GM21825 (cell line): ENCODE results near the gene APCDD1.
"Not testable (repeated sequence)": the region's sequence is repeated elsewhere in the genome, so short reads cannot be mapped to it uniquely, and the experiment has no call there.

Experiments
- ATAC-seq: cut with Tn5 transposase; IDR thresholded peaks from one replicate; pipeline ENCODE4 v1.9.1; 2021; ENCODE audit warnings: mild to moderate bottlenecking, moderate library complexity; ENCODE audit not compliant: unreplicated experiment

Gene APCDD1

GRCh38 chr18:10524507-10525370 is 70.3 kb downstream of the APCDD1 start:
- no peak for ATAC-seq

GRCh38 chr18:10525371-10525691 is 70.9 kb downstream of the APCDD1 start:
- ATAC-seq = no peak

GRCh38 chr18:10525697-10526560 is 71.5 kb downstream of the APCDD1 start, which contains the start of gene NAPG:
Gene NAPG (plus strand): TSS chr18:10526027. CDS start chr18:10526103, 76 bp downstream.
- ATAC-seq = peak; percentile 74

GRCh38 chr18:10526561-10526949 is 72.1 kb downstream of the APCDD1 start:
- peak; percentile 16 for ATAC-seq

GRCh38 chr18:10528439-10528838 is 74.0 kb downstream of the APCDD1 start:
- no peak for ATAC-seq

GRCh38 chr18:10530002-10530401 is 75.6 kb downstream of the APCDD1 start:
- no peak for ATAC-seq

- no peak for ATAC-seq
These were observed 76.4 kb downstream of the APCDD1 start for GRCh38 chr18:10530852-10531251.

GRCh38 chr18:10533111-10533510 is 78.7 kb downstream of the APCDD1 start:
- no peak for ATAC-seq

GRCh38 chr18:10536280-10536679 is 81.8 kb downstream of the APCDD1 start:
- no peak for ATAC-seq

GRCh38 chr18:10537765-10538164 is 83.3 kb downstream of the APCDD1 start:
- ATAC-seq = no peak

GRCh38 chr18:10539124-10539523 is 84.7 kb downstream of the APCDD1 start:
- ATAC-seq = not testable (repeated sequence)
